ENCODE results near the gene HTATSF1.
A peak's percentile ranks its signal among the peaks of the same experiment; 100 is the strongest.

The HTATSF1 gene

DNA sequence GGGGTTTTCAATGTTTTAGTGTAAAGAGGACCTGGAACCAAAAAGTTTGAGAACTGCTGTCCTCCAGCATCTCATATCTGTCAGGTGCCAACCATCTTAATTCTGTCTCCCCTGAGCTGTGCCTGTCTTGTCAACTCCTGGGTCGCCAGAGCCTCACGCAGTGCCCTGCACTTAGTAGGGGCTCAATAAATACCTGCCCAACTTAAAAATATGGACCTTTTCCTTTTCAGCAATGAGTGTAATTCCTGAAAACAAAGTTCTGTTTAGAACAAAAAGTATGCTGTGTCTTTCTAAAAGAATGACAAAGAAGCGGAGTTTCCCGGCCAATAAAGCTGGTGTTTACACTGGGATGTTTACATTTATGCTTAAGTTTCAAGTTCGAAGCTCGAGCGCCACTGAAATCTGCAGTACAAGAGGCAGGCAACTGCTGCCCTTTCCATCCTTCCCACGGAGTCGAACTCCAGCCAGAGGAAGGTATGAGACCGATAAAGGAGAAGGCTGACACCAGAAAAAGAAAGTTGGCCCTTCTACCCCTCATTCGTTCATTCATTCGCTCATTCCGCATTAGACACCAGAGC lies 1.1 kb upstream of the HTATSF1 start:
- FAIRE-seq (no peak), DNase-seq (ENCODE audit: insufficient read length, low spot score) (no peak)

DNA sequence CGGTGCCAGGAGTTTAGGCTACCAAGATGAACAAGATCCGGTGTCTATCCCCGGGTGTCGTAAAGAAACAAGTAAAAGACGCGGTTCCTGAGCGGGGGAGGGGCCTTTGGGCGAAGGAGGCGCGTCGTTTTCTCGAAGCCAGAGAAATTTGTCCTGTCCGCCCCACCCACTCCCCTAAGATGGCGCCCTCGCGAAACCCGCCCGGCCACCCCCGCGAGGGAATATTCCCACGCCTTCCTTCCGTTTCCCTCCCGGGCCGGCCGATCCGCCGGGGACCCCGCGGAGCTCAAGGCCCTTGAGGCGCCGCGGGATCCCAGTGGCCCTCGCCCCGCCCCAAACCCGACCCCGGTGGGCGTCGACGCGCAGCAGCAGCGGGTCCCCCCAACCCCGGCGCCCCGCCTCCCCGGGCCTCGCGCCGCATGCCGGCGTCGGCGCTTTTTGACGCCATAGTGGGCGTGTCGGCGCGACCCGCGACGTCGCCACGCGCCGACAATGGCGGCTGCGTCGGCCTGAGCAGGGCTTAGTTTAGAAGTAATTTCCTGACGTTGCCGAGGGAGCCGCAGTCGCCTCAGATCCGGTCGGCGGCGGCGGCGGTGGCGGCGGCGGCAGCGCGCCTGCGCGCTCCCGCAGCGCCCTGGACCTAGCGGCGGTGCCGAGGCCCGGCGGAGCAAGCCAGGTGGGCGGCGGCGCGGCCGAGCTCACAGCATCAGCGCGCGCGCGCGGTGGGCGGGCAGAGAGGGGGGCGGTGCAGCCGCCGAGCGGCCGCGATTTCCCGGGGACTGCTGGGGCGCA lies 432 bp upstream of the HTATSF1 start:
- DNase-seq (ENCODE audit: insufficient read length, low spot score) (peak; percentile 46), FAIRE-seq (no peak)

DNA sequence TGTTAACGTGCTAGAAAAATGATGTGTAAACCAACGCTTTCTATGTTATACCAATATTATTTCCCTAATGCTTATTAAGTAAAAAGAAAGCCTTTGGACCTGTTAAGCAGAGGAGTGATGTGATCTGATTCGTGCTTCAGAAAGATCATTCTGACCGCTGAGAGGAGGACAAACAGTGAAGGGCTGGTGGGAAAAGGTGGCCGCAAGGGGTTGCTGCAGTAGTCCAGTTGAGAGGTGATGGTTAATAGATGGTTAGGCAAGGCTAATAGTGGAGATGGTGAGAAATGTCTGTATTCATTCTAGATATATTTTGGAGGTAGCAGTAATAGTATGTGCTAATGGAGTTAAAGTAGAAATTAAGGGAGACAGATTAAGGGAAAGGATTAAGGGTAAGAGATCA lies 21.7 kb downstream of the HTATSF1 start:
- no peak for DNase-seq (ENCODE audit: insufficient read length, low spot score)
- FAIRE-seq: no peak

DNA sequence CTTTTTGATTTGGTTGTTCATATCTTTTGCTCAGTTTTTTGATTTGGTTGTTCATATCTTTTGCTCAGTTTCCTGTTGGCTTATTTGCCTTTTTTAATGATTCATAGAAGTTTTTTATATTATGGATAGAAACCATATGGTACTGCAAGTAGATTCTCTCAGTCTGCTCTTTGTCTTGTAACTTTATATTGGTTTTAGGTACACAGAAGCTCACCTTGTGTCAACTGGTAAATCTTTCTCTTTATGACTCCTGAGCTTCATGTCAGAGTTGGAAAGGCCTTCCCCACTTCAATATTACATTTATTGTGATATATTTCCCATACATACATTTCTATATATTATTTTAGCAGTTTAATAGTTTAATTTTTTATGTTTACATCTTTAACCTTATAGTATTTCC lies 26.4 kb downstream of the HTATSF1 start:
- DNase-seq (ENCODE audit: insufficient read length, low spot score) (no peak), FAIRE-seq (no peak)

DNA sequence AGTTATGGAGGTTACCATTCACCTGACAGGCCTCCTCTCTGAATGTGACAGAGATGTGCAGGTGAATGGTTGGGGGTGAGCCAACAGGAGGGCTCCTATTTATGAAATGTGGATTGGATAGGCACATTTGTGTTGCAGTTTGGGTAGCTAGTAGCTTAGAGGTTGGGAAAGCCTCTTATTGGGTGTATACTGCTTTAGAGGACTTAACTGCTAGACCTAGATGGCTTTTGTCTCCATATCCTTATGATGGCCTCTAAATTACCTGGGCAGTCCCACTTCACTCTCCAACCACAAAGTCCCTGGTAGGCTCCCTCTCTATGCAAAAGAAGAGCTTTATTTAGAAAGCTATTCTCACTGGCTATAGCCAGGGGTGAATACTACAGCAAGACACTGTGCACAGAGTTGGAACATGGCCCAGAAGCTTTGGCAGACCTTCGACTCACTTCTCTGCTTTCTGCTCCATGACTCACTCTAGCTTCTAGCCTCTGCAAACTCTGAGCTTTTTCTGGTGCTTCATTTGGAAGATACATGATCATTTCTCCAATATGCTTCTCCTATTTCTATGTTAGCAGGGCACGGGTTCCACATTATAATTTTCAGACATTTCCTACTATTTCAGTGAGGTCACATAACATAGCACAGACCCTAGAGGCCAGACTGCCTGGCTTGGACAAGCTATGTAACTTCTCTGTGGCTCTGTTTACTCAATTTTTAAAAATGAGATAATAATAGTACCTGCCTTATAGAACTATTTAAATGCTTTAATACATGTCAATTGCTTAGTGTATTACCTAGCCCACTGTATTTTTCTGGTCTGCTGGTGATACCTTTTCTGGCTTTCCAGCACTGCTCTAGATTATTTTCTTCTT lies 28.6 kb downstream of the HTATSF1 start:
- DNase-seq (ENCODE audit: insufficient read length, low spot score) (peak; percentile 2), FAIRE-seq (no peak)

DNA sequence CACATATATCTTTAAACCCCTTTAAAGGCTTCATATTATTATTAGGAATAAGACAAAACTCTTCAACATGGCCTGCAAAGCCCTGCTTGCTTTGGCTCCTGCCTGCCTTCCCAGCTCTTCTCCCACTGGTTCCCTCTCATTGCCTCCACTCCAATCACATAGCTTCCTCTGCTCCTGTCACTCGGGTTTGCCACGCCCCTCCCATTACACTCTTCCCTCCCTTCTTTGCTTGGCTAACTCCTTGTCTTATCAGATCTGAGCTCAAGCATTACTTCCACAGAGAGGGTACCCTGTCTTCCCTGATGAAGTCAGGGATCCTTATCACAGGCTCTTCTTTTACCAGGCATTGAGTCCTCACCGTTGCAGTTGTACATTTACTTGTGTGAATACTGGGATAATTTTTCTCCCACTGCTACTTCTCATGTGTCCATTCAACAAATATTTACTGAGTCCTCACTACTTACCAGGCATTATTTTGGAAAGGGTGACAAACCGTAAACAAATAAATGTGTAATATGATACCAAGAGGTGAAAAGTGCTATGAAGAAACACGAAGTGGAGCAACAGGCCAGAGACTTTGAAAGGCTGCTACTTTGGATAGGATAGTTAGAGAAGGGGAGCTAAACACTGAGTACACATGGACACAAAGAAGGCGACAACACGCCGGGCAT lies 31.4 kb downstream of the HTATSF1 start:
- DNase-seq (ENCODE audit: insufficient read length, low spot score): no peak
- no peak for FAIRE-seq

DNA sequence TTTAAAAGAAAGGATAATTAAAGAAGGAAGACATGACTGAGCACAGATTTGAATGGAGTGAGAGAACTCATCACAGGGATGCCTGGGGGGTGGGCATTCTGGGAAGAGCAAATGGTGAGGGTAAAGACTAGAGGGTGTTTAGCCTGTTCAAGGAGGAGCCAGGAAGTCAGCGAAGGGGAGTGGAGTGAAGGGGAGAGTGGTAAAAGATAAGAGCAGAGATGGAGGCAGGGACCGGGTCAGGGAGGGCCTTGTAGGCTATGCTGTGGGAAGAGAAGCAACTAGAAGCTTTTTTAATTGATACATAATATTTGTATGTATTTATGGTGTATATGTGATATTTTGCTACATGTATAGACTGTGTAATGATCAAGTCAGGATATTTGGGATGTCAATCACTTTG lies 32.4 kb downstream of the HTATSF1 start:
- no peak for FAIRE-seq
- DNase-seq (ENCODE audit: insufficient read length, low spot score): no peak

DNA sequence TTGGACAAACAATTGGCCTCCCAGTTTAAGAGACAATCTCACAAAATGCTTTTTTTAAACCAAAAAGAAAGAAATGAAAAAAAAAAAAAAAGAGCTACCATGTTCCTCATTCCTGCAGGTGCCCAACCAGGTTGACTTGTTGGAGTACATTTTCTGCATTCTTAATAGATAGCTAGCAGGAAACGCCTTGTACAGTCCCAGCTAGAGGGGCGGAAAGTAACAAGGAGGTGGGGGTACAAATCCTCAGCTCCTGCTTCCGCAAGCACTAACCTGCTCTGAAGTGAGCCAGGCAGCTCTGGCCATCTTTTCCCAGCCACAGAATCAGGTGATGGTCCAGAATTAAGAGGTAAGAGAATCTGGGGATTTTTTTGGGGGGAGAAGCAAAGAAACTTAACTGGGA lies 34.6 kb downstream of the HTATSF1 start, which contains the start of gene VGLL1:
Gene VGLL1, plus strand, starts transcription at position 265 of the 400 bp plus-strand sequence. CDS start 3,806 bp downstream, outside the sequence.
- no peak for FAIRE-seq
- DNase-seq (ENCODE audit: insufficient read length, low spot score): no peak

DNA sequence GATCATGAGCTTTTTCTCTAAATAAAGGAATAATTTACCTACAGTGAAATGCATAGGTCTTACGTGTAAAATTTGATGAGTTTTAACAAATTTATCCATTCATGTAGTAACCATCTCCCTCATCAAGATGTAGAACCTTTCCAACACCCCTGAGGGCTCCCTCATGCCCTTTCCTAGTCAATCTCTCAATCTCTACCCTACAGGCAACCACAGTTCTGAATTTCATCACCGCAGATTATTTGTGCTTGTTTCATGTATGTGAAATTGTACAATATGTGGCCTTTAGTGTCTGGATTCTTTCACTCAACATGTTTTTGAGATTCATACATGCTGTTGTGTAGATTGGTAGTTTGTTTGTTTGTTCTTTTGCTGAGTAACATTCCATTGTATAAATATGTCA lies 36.7 kb downstream of the HTATSF1 start:
- DNase-seq (ENCODE audit: insufficient read length, low spot score): no peak
- no peak for FAIRE-seq

DNA sequence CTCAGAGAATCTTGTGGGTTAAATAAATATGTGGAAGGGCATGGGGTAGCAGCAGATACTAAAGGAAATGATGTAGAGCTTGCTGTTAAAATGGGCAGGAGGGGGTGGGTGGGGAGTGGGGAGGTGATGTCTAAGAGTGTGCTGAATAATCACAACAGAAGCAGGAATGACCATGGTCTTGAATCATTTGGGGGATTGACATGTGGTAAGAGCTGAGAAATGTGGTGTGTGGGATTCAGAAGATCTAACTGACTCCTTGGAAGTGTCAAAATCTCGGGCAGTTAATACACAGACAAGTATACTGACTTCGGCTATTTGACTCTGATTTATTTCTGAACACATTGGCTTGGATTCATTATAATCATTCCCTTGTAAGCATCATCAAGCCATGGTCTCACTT lies 41.4 kb downstream of the HTATSF1 start:
- FAIRE-seq (no peak), DNase-seq (ENCODE audit: insufficient read length, low spot score) (no peak)

DNA sequence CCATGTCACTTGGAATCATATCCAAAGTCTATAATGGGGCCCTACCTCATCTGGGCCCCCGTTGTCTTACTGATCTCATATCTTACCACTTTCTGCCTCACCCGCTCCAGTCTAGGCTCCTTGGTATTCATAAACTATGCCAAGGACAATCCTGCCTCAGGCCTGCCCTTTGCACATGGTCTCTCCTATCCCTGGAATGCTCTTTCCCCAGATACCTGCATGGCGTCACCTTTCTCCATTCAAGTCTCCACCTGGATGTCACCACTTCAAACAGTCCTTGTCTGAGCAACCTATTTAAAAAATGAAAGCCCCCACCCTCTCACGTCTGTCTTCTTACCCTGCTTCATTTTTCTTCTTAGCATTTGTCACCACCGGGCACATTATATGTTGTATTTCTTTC lies 42.8 kb downstream of the HTATSF1 start:
- DNase-seq (ENCODE audit: insufficient read length, low spot score): no peak
- no peak for FAIRE-seq

DNA sequence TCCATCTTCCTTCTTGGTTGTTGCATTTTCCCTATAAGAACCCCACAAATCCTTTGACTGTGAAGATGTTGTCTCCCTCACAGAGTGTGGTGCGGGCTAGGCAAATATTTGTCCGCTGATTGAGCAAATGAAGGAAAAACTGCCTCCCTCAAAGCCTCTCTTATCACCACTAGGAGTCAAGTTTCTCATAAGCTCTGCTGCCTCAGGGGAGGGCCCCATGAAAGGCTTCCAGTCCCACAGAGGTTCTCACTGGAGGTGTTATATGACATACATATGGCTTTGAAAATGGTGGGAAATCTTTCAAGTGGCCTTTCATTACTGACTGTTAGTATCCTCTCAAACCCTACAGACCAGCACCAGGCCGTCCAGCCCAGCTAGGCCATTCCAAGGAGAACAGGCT lies 43.9 kb downstream of the HTATSF1 start:
- no peak for DNase-seq (ENCODE audit: insufficient read length, low spot score)
- FAIRE-seq: no peak

DNA sequence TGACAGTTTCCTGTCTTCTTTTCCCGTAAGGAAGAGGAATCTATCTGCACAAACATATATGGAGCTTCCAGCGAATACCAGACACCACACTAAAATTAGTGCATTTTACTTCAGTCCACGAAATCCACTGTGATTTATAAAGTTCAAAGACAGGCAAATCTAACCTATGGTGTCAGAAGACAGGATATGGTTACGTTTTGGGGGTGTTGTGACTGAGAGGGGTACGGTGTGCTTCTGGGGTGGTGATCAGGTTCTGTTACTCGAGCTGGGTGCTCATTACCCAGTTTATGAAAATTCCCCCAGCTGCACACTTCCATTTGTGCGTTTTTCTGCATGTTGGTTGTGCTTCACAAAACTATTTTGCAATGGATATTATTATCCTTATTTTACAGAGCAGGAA lies 44.9 kb downstream of the HTATSF1 start:
- FAIRE-seq: no peak
- DNase-seq (ENCODE audit: insufficient read length, low spot score): no peak

DNA sequence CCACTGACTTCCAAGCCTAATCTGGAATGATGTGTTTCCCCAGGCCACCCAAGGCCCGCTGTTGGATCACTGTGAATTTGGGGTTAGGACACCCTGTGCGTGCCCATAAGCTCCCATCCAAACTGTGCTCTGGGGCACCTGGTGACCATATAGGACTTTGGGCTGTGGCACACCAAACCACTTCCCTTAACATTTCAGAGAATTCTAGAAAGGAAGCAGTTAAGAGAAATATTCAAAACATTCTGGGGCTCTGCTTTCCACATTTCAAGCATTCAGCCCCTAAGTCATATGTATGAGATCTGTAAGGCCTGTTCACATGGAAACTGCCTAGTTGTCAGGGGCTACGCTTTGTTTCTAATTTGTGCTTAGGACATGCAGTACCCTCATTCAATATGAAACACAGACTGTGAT lies 49.0 kb downstream of the HTATSF1 start:
- FAIRE-seq: no peak
- no peak for DNase-seq (ENCODE audit: insufficient read length, low spot score)

DNA sequence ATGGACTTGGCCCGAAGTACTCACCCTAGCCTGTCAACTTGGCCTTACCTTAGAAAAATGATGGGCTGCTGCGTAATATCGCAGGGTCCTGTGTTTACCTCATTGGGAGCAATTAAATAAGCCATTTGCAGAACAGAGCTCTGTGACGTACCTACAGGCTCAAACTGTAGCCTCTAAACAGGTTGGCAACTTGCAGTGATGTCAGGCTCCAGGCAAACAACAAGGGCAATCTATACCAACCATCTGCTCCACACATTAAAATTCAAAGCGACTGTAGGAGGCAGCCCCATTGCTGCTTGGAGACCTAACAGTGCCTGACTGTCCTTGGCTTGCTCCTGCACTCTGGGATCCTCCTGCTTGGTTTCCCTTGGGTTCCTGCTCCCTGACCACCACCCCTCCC lies 51.8 kb downstream of the HTATSF1 start:
- DNase-seq (ENCODE audit: insufficient read length, low spot score): no peak

DNA sequence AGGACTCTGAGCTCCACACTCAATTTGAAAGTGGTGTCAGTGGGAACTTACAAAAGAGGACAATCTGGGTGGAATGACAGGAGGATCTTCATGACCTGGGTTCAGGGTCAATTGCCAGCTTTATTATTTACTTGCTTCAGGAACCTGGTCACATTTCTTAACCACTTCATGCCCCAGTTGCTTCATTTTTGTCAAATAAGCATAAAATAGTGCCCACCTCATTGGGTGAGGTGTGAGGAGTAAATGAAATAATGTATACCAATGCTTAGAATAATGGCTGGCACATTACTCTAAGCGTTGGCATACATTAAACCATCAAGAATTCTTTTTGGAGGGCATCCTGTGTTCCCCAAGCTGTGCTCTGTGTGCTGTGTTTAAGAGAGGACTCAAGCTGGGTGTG lies 54.0 kb downstream of the HTATSF1 start:
- FAIRE-seq (no peak), DNase-seq (ENCODE audit: insufficient read length, low spot score) (no peak)

More for the DNA sequence above, 51.8 kb downstream of the HTATSF1 start:
- no peak for FAIRE-seq

DNA sequence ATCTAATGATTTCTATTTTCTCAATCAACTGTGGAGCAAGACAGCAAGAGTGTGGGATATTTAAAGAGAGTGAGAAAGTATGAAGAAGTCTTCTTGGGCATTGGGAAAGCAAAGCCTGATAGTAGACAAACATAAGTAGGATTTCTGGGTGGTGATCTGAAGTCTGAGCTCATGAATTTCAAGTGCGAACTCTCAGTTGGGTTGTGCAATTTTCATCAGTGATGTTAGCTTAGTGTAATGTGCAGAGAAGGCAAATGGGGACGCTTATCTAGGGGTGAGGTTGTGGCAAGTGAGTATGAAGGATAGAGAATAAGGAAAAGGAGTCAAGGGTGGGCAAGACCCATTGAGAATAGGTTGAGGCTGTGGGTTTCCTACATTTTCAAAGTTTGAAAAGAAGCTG lies 58.3 kb downstream of the HTATSF1 start:
- DNase-seq (ENCODE audit: insufficient read length, low spot score) (no peak), FAIRE-seq (no peak)

Measured in HTR-8/SVneo (cell line).